Stimulated activated CD8-positive, alpha-beta memory T cell treated with anti-CD3 and anti-CD28 coated beads, Interleukin-12 subunit alpha, Interleukin-12 subunit beta, amount 100 ng/mL, for 24 hours (primary cell): ENCODE measurements around the gene IER3IP1.
"Not testable (repeated sequence)": the region's sequence is repeated elsewhere in the genome, so short reads cannot be mapped to it uniquely, and the experiment has no call there.

Experiments
- DNase-seq: peaks from one replicate; pipeline ENCODE4 v3.0.0-alpha.2; 2020; ENCODE audit errors: extremely low read depth

Gene IER3IP1

DNA sequence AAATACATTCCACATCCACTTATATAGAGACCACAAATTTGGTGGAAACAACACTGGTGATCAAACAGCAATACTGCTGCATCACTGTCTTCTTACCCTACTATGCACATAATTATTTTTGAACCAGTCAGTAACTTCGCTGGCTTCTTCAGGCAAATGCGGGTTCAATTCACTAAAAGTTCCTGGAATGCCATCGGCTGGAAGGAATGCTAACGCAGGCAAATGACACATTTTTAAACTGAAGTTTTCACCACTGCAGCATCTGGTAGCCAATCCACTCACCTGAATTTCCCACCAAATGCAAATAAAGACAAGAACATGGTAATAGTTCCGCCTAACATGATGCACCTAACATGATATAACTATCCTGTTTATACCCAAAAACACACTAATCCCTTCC, 15.9 kb downstream of the IER3IP1 start:
- no peak for DNase-seq

GRCh38 chr18:47158404-47158803, 17.8 kb downstream of the IER3IP1 start:
- DNase-seq: not testable (repeated sequence)

- no peak for DNase-seq
Observed at GRCh38 chr18:47151439-47151838, 24.7 kb downstream of the IER3IP1 start.

- no peak for DNase-seq
Observed at GRCh38 chr18:47150824-47151366, 25.3 kb downstream of the IER3IP1 start.

DNA sequence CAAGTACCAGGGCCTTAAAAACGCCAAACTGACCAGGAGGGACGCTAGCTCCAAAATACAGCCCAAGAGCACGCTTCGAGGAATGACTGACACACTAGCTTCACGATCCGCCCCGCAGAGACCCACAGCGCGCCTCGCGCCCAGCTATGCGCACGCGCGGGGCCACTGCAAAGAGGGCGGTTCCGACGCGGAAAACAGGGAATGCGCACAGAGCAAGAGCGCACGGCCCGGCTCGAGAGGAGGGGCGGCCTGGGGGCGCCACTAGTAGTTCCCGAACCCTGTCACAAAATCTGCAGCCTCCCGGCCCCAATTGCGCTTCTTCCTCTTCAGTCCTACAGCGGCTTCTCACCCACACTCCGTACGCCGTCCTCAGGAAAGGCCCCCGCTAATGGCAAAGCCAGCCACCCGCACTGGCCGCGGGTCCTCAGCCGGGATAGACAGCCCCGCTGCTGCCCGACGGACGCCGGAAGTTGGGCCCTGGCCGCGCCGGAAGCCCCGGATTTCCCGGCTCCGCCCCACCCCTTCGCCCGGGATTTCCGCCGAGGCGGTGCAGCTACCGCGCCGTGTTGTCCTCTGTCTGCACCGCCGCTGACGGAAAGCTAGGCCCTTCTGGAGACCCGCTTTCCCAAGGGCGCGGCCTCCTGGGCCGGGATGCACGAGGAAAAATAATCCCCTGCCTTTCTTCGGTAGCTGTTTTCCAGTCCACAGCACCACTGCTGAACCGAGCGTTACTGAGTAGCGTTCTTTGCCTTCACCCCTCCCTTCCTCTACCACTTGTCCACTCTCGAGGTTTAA, 25.9 kb downstream of the IER3IP1 start, which contains the start of gene HDHD2:
Gene HDHD2, minus strand, starts transcription at position 472 of the 795 bp plus-strand sequence. CDS start 14,061 bp downstream, outside the sequence.
- peak; percentile 70 for DNase-seq

DNA sequence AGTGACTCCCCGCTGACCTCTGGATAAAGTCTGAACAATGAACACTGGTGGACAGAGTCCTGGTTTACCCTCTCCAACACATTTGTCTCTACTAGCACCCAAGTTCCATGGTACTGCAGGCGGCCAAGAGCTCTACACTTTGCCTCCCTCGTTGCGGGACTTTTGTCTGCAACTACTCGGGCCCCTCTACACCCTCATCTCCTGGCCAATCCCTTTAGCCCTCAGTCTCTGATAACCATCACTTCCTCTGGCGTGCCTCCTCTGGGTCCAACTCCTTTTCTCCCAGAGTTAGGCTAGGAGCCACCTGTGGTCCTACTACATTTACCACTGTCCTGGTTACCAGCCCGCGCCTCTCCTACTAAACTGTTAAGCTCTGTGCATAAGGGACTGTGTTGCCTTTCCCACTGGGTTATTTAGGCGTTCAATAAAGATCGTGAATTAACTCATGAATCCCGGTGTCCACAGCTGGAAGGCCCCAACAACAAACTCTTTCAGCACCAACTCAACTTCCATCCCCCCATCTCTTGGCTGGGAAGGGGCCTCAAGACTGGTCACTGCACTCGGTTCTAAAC, 26.6 kb downstream of the IER3IP1 start:
- no peak for DNase-seq

DNA sequence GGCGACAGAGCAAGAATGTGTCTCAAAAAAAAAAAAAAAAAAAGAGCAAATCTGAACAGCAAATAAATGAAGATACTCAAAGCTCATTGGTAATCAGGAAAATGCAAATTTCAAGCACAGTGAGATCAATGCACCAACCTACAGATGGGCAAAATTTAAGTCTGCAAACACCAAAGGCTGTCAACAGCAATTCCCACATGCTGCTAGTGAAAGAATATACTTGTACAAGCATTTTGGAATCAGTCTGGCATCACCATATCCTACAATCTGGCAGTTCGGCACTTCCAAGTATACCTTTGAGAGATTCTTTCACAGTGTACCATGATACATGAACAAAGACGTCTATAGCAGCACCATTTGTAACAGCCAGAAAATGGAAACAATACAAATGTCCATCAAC, 30.0 kb downstream of the IER3IP1 start:
- DNase-seq: no peak

- no peak for DNase-seq
Observed at GRCh38 chr18:47143899-47144485, 32.2 kb downstream of the IER3IP1 start.

- no peak for DNase-seq
Observed at GRCh38 chr18:47143153-47143552, 33.0 kb downstream of the IER3IP1 start.

DNA sequence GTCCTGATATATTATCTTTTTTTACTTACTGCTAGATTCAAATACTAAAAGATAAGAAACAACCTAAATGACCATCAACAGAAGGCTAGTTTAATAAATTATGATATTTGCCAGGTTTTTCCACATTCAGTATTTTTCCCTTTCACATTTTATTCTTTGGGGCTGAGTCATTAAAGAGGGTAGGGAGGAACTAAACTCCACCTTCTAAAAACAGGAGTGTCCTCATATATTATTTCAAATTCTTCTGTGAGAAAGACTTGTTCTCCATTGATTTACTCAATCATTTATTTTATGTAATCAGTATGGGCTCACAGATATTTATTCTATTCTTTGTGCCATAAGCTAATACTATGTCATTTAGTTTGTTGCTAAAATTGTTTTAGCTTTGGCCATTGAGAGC, 34.9 kb downstream of the IER3IP1 start:
- no peak for DNase-seq

DNA sequence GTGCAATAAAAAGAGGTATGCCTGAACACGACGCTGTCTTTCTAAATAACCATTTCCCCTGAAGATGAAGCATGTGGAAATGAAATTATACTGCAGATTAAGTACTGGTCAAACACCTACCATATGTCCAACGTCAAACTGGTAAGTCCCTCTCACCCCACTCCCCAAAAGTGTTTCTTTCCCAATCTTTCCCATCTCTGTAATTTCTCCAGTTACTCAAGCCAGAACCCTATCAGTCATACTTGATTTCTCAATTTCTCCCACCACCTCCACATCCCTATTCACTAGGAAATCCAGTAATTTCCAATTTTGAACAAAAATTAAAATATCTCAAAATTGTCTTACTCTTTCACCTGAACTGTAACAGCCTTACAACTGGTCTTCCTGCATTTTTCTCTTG, 55.0 kb downstream of the IER3IP1 start:
- no peak for DNase-seq

DNA sequence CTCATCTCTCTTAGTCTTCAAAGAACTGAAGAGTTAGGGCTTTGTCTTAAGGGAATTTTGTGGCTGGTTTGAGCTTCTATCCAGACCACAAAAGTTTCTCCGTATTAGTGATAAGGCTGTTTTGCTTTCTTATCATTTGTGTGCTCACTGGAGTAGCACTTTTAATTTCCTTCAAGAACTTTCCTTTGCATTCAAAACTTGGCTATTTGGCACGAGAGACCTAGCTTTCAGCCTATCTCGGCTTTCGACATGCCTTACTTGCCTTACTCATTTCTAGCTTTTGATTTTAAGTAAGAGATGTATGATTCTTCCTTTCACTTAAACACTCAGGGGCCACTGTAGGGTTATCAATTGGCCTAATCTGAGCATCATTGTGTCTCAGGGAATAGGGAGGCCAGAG, 55.7 kb downstream of the IER3IP1 start:
- DNase-seq: no peak

DNA sequence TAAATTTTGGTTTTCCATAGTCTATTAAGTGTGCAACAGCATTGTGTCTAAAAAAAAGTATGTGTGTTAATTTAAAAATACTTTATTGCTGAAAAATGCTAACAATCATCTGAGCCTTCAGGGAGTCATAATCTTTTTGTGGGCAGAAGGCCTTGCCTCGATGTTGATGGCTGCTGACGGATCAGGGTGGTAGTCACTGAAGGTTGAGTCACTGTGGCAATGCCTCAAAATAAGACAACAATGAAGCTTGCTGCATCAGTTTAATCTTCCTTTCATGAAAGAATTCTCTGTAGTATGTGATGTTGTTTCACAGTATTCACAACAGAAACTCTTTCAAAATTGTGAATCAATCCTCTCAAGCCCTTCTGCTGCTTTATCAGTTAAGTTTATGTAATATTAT, 57.2 kb downstream of the IER3IP1 start:
- DNase-seq: no peak

- DNase-seq: no peak
Observed at GRCh38 chr18:47115205-47115604, 61.0 kb downstream of the IER3IP1 start.

DNA sequence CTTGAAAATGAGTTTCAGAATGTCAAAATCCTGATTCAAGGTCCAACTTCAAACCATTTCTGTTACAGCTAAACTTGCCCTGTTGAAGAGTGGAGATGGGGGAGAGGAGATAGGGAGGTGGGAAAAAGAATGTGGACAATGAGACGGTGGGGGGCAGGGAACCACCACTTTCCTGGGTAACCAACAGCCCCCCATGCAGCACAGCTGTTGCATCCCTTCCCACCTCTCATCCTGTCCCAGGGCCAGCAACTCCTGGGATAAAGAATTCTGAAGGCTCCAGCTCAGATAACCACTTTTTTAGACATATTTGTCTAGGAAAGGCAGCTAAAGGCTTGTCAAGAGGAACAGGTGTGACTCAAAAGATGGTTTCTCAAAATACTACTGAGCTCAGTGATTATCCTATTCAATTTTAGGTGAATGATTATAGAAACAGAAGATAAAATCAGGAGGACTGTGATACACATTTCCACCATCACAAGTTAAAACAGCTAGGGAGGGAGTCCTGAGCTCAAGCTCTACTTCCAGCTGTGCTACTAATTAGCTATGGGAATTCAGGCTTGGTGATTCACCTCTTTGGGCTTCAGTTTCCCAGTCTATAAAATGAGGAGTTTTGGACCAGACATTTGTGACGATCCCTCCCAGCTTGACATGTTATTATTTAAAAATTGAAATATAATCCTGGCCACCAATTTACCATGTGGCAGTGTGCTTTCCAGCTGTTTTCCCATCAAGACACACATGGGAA, 62.2 kb downstream of the IER3IP1 start:
- DNase-seq: no peak

GRCh38 chr18:47110492-47111274, 65.5 kb downstream of the IER3IP1 start:
- DNase-seq: no peak

- DNase-seq: no peak
Observed at GRCh38 chr18:47109720-47110119, 66.4 kb downstream of the IER3IP1 start.

DNA sequence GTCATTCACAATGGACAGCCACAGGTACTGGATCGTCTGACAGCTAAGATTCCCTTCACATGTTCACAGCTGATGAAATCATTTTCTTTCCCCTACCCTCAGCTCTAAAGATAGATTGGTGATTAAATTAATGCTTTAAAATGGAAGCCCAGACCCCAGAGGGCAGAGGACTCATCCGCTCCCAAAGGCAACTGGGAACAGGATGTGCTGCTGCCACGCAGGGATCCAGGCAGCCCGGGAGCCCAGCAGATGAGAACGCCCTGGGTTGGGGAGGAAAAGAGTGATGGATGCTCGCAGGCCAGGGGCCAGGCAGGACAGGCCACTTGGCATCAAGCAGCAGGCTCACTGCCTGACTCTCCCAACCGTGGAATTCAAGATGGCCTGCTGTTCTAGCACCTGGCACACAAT, 67.2 kb downstream of the IER3IP1 start:
- DNase-seq: no peak

- no peak for DNase-seq
Observed at GRCh38 chr18:47108373-47108772, 67.8 kb downstream of the IER3IP1 start.
